Esophagus (tissue), 2 donors: ENCODE results near the gene GPR107. TPM values are rescaled to one million over a fixed set of nuclear protein-coding genes. Genes with fewer than 3 reads are reported as not detected.
"Not testable (repeated sequence)": the region's sequence is repeated elsewhere in the genome, so short reads cannot be mapped to it uniquely, and the experiment has no call there.

Experiments
- H3K27ac ChIP-seq, 2 donors: one replicate each; pipeline ENCODE4 v1.5.1; 2013; ENCODE audit warnings: low read depth in 2 of 2, mild to moderate bottlenecking in 2 of 2, inconsistent platforms in 1 of 2, low read length in 1 of 2, moderate library complexity in 1 of 2
- H3K27me3 ChIP-seq, 2 donors: one replicate each; pipeline ENCODE4 v1.6.1; 2013; ENCODE audit warnings: low read length in 2 of 2, control low read depth in 1 of 2, mild to moderate bottlenecking in 1 of 2; ENCODE audit not compliant: insufficient read depth in 2 of 2, control insufficient read depth in 1 of 2
- H3K36me3 ChIP-seq, 2 donors: one replicate each; pipeline ENCODE4 v1.6.1; 2013; ENCODE audit warnings: low read length in 1 of 2; ENCODE audit not compliant: control insufficient read depth in 2 of 2, insufficient read depth in 2 of 2
- H3K4me1 ChIP-seq, 2 donors: one replicate each; pipeline ENCODE4 v1.6.1; 2013; ENCODE audit warnings: low read length in 1 of 2; ENCODE audit not compliant: control insufficient read depth in 2 of 2, insufficient read depth in 2 of 2
- H3K4me3 ChIP-seq, 2 donors: one replicate each; pipeline ENCODE4 v1.5.1; 2013; ENCODE audit warnings: low read length in 2 of 2, mild to moderate bottlenecking in 2 of 2, low read depth in 1 of 2, moderate library complexity in 1 of 2
- H3K9me3 ChIP-seq, 2 donors: one replicate each; pipeline ENCODE4 v1.6.1; 2013; ENCODE audit warnings: mild to moderate bottlenecking in 2 of 2, low read depth in 1 of 2, low read length in 1 of 2, moderate library complexity in 1 of 2; ENCODE audit not compliant: control insufficient read depth in 2 of 2, insufficient read depth in 1 of 2
- WGBS, 2 donors: extraction: QIAGEN DNeasy Blood & Tissue Kit; methylation state at CpG; one replicate each; pipeline ENCODE4 v1.1.7; 2013; 5-methylcytosine and 5-hydroxymethylcytosine counted together
- polyA plus RNA-seq, 2 donors: library from polyadenylated mRNA; stranded (reverse); fragments of 200-250 nt; gene quantifications; one replicate each; pipeline ENCODE4 v1.2.3, GENCODE V29; 2013
- donor health status: healthy with polysubstance abuse.
- donor health status: Bipolar disorder and iron deficiency.

GPR107 gene
- polyA plus RNA-seq: 10 to 100 TPM in 1 of 2 donors, 1 to 10 TPM in 1; 8.6 to 12.2 TPM

GRCh38 chr9:130053504-130054324, at the start of gene GPR107:
GPR107 (plus strand) TSS chr9:130053906; CDS start chr9:130053933, 27 bp downstream.
- WGBS, 2 donors: 0 to 2% methylated on average over 51 to 64 of the region's 64 CpGs
- H3K36me3 ChIP-seq: no peaks in the 10 kb centered on the region
- no peaks in the 10 kb centered on the region for H3K27me3 ChIP-seq
- H3K4me1 ChIP-seq: no peaks in the 10 kb centered on the region
- peak within 1 kb of the TSS; percentile 89 to 96 for H3K27ac ChIP-seq
- peak within 1 kb of the TSS; percentile 82 to 97 for H3K4me3 ChIP-seq
- no peaks in the 10 kb centered on the region for H3K9me3 ChIP-seq

DNA sequence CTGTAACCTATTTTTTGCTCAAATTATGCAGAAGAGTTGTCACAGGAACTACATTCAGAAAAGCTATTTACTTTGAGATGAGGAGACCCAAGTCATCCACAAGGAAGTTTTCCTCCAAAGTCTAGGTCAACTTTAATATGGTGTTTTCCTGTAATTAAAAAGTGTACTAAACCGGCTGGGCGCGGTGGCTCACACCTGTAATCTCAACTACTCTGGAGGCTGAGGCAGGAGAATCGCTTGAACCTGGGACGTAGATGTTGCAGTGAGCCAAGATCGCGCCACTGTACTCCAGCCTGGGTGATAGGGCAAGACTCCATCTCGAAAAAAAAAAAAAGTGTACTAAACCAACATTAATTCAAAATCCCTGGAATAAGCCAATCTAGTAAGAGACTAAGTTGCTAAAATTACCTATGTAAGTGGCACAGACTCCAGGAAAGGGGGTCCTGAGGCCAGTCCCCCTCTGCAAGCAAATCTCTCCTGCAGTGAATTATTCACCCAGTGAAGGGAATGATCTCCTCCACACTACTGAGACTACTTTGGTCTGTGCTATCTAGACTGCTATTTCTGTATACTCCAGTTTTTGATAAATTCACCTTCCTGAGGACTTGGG, 49.7 kb upstream of the GPR107 start:
- WGBS, 2 donors: 81 to 89% methylated on average over 8 of the region's 8 CpGs
- Histone ChIP-seq H3K9me3 (no peaks in the 10 kb centered on the region), H3K27me3 (no peaks in the 10 kb centered on the region), H3K27ac (no peak overlapping the region), H3K4me1 (no peaks in the 10 kb centered on the region), H3K4me3 (no peak overlapping the region), H3K36me3 (no peaks in the 10 kb centered on the region)

DNA sequence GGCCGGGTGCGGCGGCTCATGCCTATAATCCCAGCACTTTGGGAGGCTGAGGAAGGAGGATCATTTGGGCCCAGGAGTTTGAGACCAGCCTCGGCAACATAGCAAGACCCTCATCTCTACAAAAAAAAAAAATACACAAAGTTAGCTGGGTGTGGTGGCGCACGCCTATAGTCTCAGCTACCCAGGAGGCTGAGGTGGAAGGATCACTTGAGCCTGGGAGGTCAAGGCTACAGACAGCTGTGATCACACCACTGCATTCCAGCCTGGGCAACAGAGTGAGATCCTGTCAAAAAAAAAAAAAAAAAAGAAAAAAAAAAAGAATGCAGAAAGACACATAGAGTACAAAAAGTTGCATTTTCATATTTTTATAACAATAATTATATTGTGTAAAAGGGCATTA, 46.8 kb upstream of the GPR107 start:
- not testable (repeated sequence) for H3K27me3 ChIP-seq, H3K9me3 ChIP-seq, H3K4me3 ChIP-seq, H3K4me1 ChIP-seq, H3K36me3 ChIP-seq, H3K27ac ChIP-seq
- 94 to 95% methylated on average over 6 of the region's 6 CpGs for WGBS, 2 donors

DNA sequence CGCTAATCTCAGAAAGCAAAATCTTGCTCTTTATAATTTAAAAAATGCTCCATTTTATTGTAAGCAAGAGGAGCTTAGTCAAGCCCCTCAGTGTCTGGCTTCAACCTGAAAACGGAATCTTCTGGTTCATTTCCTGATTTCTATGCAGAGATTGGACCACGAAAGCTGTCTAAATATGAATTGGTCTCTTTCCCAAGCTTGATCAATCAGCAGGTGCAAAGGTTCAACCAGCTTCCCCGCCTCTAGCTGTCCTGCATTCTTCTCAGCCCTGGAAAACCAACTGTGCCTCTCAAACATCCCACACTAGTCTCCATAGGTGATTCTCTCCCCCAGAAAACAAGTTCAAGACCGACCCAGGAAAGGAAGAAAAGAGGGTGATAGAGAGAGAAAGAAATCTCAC, 45.2 kb upstream of the GPR107 start:
- peak overlapping the region; percentile 24 to 25 for H3K27ac ChIP-seq
- H3K36me3 ChIP-seq: no peaks in the 10 kb centered on the region
- no peaks in the 10 kb centered on the region for H3K9me3 ChIP-seq
- H3K4me1 ChIP-seq: no peaks in the 10 kb centered on the region
- no peak overlapping the region for H3K4me3 ChIP-seq
- 61 to 72% methylated on average over 5 of the region's 5 CpGs for WGBS, 2 donors
- no peaks in the 10 kb centered on the region for H3K27me3 ChIP-seq

- H3K27ac ChIP-seq, H3K4me1 ChIP-seq, H3K9me3 ChIP-seq, H3K4me3 ChIP-seq, H3K36me3 ChIP-seq, H3K27me3 ChIP-seq: not testable (repeated sequence)
- WGBS, 2 donors: 92 to 94% methylated on average over 10 of the region's 10 CpGs
These were observed 44.2 kb upstream of the GPR107 start for GRCh38 chr9:130009546-130009945.

DNA sequence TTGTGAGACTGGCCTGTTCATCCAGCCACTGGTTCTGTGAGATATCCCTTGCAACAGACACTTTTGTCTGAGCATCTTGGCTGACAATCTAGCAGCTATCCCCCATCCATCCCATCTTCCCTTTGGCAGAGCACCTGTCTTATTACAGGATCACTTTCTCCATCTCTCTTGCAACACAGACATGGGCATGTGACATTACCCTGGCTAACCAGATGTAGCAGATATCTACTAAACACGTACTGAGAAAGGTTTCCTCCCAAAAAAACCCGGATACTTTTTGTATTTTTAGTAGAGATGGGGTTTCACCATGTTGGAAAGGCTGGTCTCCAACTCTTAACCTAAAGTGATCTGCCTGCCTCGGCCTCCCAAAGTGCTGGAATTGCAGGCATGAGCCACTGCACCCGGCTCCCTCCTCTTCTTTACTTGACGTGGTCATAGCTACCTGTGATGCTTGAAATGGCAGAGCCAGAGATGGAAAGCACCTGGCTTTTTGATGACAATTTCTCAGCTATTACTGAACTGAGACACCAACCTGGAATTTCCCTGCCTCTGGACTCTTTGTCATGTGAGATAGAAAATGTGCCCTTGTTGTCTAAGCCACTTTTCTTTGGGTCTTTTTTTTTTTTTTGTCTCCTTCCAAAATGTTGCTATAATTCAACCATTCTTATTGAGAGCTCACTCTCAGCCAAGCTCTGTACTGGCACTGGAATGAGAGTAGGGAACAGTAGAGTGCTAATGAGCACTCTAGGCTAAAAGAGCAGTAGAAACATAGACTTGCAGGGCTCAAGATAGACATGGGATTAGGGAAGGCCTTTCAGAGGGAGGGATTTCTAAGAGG, 43.3 kb upstream of the GPR107 start:
- WGBS, 2 donors: 53 to 64% methylated on average over 5 of the region's 5 CpGs
- Histone ChIP-seq H3K4me1 (no peaks in the 10 kb centered on the region), H3K36me3 (no peaks in the 10 kb centered on the region), H3K27ac (no peak overlapping the region), H3K9me3 (no peaks in the 10 kb centered on the region), H3K4me3 (no peak overlapping the region), H3K27me3 (no peaks in the 10 kb centered on the region)

- H3K4me1 ChIP-seq: no peaks in the 10 kb centered on the region
- no peaks in the 10 kb centered on the region for H3K9me3 ChIP-seq
- H3K27me3 ChIP-seq: no peaks in the 10 kb centered on the region
- H3K4me3 ChIP-seq: no peak overlapping the region
- H3K36me3 ChIP-seq: no peaks in the 10 kb centered on the region
- no peak overlapping the region for H3K27ac ChIP-seq
- WGBS, 2 donors: 62 to 73% methylated on average over 2 of the region's 2 CpGs
These were observed 40.4 kb upstream of the GPR107 start for GRCh38 chr9:130013326-130013725.

DNA sequence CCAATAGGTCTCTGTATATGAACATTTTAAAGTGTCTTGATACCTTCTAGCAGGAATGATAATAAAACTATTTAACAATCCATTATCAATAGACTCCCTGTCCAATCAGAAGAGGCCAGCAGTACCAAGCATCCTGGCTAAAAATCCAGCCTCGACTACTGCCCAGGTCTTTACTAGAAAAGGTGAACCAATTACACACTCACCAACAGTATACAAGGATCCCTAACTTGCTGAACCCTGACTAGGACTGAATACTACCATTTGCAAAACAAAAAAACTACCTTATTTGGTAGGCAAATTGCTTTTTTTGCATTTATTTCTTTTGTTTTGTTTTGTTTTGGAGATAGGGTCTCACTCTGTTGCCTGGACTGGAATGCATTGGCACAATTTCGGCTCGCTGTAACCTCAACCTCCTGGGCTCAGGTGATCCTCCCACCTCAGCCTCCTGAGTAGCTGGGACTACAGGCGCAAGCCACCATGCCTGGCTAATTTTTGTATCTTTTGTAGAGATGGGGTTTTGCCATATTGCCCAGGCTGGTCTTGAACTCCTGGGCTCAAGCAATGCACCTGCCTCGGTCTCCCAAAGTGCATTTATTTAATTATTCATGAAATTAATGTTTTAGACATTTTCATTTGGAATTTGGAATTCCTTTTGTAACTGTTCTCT, 38.2 kb upstream of the GPR107 start:
- H3K27ac ChIP-seq: no peak overlapping the region
- no peak overlapping the region for H3K4me3 ChIP-seq
- 97 to 98% methylated on average over 5 of the region's 5 CpGs for WGBS, 2 donors
- H3K27me3 ChIP-seq: no peaks in the 10 kb centered on the region
- no peaks in the 10 kb centered on the region for H3K9me3 ChIP-seq
- H3K4me1 ChIP-seq: no peaks in the 10 kb centered on the region
- no peaks in the 10 kb centered on the region for H3K36me3 ChIP-seq

GRCh38 chr9:130017076-130017475, 36.6 kb upstream of the GPR107 start:
- Histone ChIP-seq H3K9me3 (no peaks in the 10 kb centered on the region), H3K27ac (no peak overlapping the region), H3K4me1 (no peaks in the 10 kb centered on the region), H3K4me3 (no peak overlapping the region), H3K36me3 (no peaks in the 10 kb centered on the region), H3K27me3 (no peaks in the 10 kb centered on the region)
- WGBS, 2 donors: 58 to 68% methylated on average over 2 of the region's 2 CpGs
